ENCODE results near the gene NFIA. TPM values are rescaled to one million over a fixed set of nuclear protein-coding genes. Genes with fewer than 3 reads are reported as not detected.

NFIA gene
- total and polyA plus RNA-seq, 7 experiments from 2014 or later, result 1.0 to 8.6 (median 5.9) TPM

- DNase-seq (no peak), ATAC-seq (no peak)
- H3K36me3 ChIP-seq (ENCODE audit: control insufficient read depth in 2 of 3, insufficient read depth in 3 of 3, low read length in 3 of 3), result no peaks in the 10 kb centered on the region
- H3K4me1 ChIP-seq (ENCODE audit: control insufficient read depth in 2 of 2, insufficient read depth in 2 of 2, low read length in 2 of 2), result no peaks in the 10 kb centered on the region
- peaks cover 0 to 8% (median 0%) of the 10 kb centered on the region in 5 donors for H3K27me3 Mint-ChIP-seq
- H3K9me3 ChIP-seq (ENCODE audit: control insufficient read depth in 2 of 3, low read length in 3 of 3), result no peaks in the 10 kb centered on the region
- no peak overlapping the region for H3K4me3 Mint-ChIP-seq
- intact Hi-C loops (cut with micrococcal nuclease), result no loop called here
- ChIA-PET POLR2A (no interaction called here), CTCF (no interaction called here)
- no peaks in the 10 kb centered on the region for H3K9me3 Mint-ChIP-seq
- peak overlapping the region in 1 of 9 donors; percentile 5 for H3K27ac Mint-ChIP-seq
- H3K4me3 ChIP-seq (ENCODE audit: low read length), result no peak overlapping the region
- H3K27me3 ChIP-seq (ENCODE audit: control insufficient read depth in 2 of 2, insufficient read depth in 2 of 2, low read length in 2 of 2), result no peaks in the 10 kb centered on the region
- H3K36me3 Mint-ChIP-seq, result peaks cover 0 to 18% (median 0%) of the 10 kb centered on the region in 5 donors
- H3K27ac ChIP-seq (ENCODE audit: low read depth, low read length), result no peak overlapping the region
- H3K4me1 Mint-ChIP-seq, result peaks cover 0 to 2% (median 0%) of the 10 kb centered on the region in 7 donors
Observed at GRCh38 chr1:61352845-61353435, 270.6 kb downstream of the NFIA start.

- ChIA-PET POLR2A (no interaction called here), CTCF (no interaction called here)
- Histone ChIP-seq H3K4me3 (ENCODE audit: low read length) (no peak overlapping the region), H3K36me3 (ENCODE audit: control insufficient read depth in 2 of 3, insufficient read depth in 3 of 3, low read length in 3 of 3) (no peaks in the 10 kb centered on the region), H3K4me1 (ENCODE audit: control insufficient read depth in 2 of 2, insufficient read depth in 2 of 2, low read length in 2 of 2) (no peaks in the 10 kb centered on the region), H3K27ac (ENCODE audit: low read depth, low read length) (no peak overlapping the region), H3K27me3 (ENCODE audit: control insufficient read depth in 2 of 2, insufficient read depth in 2 of 2, low read length in 2 of 2) (no peaks in the 10 kb centered on the region), H3K9me3 (ENCODE audit: control insufficient read depth in 2 of 3, low read length in 3 of 3) (no peaks in the 10 kb centered on the region)
- peaks cover 0 to 18% (median 0%) of the 10 kb centered on the region in 5 donors for H3K36me3 Mint-ChIP-seq
- no peaks in the 10 kb centered on the region for H3K9me3 Mint-ChIP-seq
- ATAC-seq (no peak), DNase-seq (no peak)
- no peak overlapping the region for H3K27ac Mint-ChIP-seq
- H3K4me1 Mint-ChIP-seq, result peaks cover 0 to 2% (median 0%) of the 10 kb centered on the region in 7 donors
- H3K27me3 Mint-ChIP-seq, result peaks cover 0 to 6% (median 0%) of the 10 kb centered on the region in 5 donors
- intact Hi-C loops (cut with micrococcal nuclease), result no loop called here
- no peak overlapping the region for H3K4me3 Mint-ChIP-seq
Observed at GRCh38 chr1:61353797-61354406, 271.5 kb downstream of the NFIA start.

DNA sequence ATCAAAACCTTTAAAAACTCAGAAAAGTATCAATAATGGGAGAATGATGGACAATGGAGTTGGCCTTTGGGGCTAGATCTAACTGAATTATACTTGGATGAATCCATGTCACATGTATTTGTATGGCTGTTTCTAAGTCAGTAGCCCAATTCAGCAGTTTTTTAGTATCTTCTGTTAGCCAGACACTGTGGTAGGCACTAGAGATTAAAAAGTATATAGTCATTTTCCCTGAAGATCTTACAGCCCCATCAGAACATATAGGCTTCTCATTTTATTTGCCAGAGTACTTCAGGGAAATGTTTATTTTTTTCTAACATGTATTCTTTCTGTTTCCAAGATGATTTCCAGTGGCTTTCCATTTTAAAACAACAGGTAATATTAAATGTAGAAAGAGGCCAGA is 273.7 kb downstream of the NFIA start:
- DNase-seq (no peak), ATAC-seq (no peak)
- H3K27ac Mint-ChIP-seq, result no peak overlapping the region
- H3K27me3 ChIP-seq (ENCODE audit: control insufficient read depth in 2 of 2, insufficient read depth in 2 of 2, low read length in 2 of 2), result no peaks in the 10 kb centered on the region
- peaks cover 0 to 30% (median 10%) of the 10 kb centered on the region in 5 donors for H3K36me3 Mint-ChIP-seq
- ChIA-PET CTCF (no interaction called here), POLR2A (no interaction called here)
- H3K4me1 ChIP-seq (ENCODE audit: control insufficient read depth in 2 of 2, insufficient read depth in 2 of 2, low read length in 2 of 2), result no peaks in the 10 kb centered on the region
- no peak overlapping the region for H3K27ac ChIP-seq (ENCODE audit: low read depth, low read length)
- no peaks in the 10 kb centered on the region for H3K9me3 Mint-ChIP-seq
- H3K4me3 Mint-ChIP-seq, result no peak overlapping the region
- no peaks in the 10 kb centered on the region for H3K9me3 ChIP-seq (ENCODE audit: control insufficient read depth in 2 of 3, low read length in 3 of 3)
- peaks cover 0 to 3% (median 0%) of the 10 kb centered on the region in 5 donors for H3K27me3 Mint-ChIP-seq
- intact Hi-C loops (cut with micrococcal nuclease), result no loop called here
- no peak overlapping the region for H3K4me3 ChIP-seq (ENCODE audit: low read length)
- H3K4me1 Mint-ChIP-seq, result peaks cover 0 to 2% (median 0%) of the 10 kb centered on the region in 7 donors
- H3K36me3 ChIP-seq (ENCODE audit: control insufficient read depth in 2 of 3, insufficient read depth in 3 of 3, low read length in 3 of 3), result no peaks in the 10 kb centered on the region

GRCh38 chr1:61356995-61357394 is 274.6 kb downstream of the NFIA start:
- peaks cover 0 to 30% (median 11%) of the 10 kb centered on the region in 5 donors for H3K36me3 Mint-ChIP-seq
- no peak overlapping the region for H3K4me3 Mint-ChIP-seq
- intact Hi-C loops (cut with micrococcal nuclease), result no loop called here
- peaks cover 0 to 3% (median 0%) of the 10 kb centered on the region in 5 donors for H3K27me3 Mint-ChIP-seq
- no peak overlapping the region for H3K27ac ChIP-seq (ENCODE audit: low read depth, low read length)
- H3K4me1 ChIP-seq (ENCODE audit: control insufficient read depth in 2 of 2, insufficient read depth in 2 of 2, low read length in 2 of 2), result no peaks in the 10 kb centered on the region
- H3K27ac Mint-ChIP-seq, result no peak overlapping the region
- H3K4me1 Mint-ChIP-seq, result peaks cover 0 to 2% (median 0%) of the 10 kb centered on the region in 7 donors
- no peaks in the 10 kb centered on the region for H3K9me3 ChIP-seq (ENCODE audit: control insufficient read depth in 2 of 3, low read length in 3 of 3)
- DNase-seq (no peak), ATAC-seq (no peak)
- CTCF ChIA-PET, result no interaction called here
- H3K9me3 Mint-ChIP-seq, result no peaks in the 10 kb centered on the region
- H3K4me3 ChIP-seq (ENCODE audit: low read length), result no peak overlapping the region
- no peaks in the 10 kb centered on the region for H3K27me3 ChIP-seq (ENCODE audit: control insufficient read depth in 2 of 2, insufficient read depth in 2 of 2, low read length in 2 of 2)
- H3K36me3 ChIP-seq (ENCODE audit: control insufficient read depth in 2 of 3, insufficient read depth in 3 of 3, low read length in 3 of 3), result no peaks in the 10 kb centered on the region
- POLR2A ChIA-PET, result no interaction called here

DNA sequence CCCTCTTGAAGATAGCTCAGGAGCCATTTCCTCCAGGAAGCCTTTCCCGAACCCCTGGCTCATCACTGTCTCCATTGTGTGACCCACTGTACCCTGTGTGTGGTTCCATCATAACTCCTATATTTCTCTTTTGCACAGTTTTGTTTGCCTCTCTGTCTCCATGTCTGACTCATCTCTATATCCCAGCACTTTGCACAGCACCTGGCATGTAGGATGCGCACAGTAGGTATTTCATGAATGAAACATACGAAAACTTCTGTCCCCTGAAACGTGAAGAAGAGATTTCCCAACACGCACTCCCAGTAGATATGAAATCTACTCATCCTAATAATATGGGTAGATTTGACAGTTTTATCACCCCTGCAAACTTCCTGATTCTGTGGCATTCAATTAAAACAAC is 275.2 kb downstream of the NFIA start:
- Mint-ChIP-seq H3K9me3 (no peaks in the 10 kb centered on the region), H3K4me3 (no peak overlapping the region), H3K36me3 (peaks cover 0 to 30% (median 11%) of the 10 kb centered on the region in 5 donors), H3K27ac (no peak overlapping the region), H3K4me1 (peaks cover 0 to 2% (median 0%) of the 10 kb centered on the region in 7 donors), H3K27me3 (peaks cover 0 to 3% (median 0%) of the 10 kb centered on the region in 5 donors)
- H3K27ac ChIP-seq (ENCODE audit: low read depth, low read length), result no peak overlapping the region
- H3K4me3 ChIP-seq (ENCODE audit: low read length), result no peak overlapping the region
- H3K9me3 ChIP-seq (ENCODE audit: control insufficient read depth in 2 of 3, low read length in 3 of 3), result no peaks in the 10 kb centered on the region
- CTCF ChIA-PET, result no interaction called here
- no peaks in the 10 kb centered on the region for H3K27me3 ChIP-seq (ENCODE audit: control insufficient read depth in 2 of 2, insufficient read depth in 2 of 2, low read length in 2 of 2)
- POLR2A ChIA-PET, result no interaction called here
- DNase-seq (no peak), ATAC-seq (no peak)
- no peaks in the 10 kb centered on the region for H3K4me1 ChIP-seq (ENCODE audit: control insufficient read depth in 2 of 2, insufficient read depth in 2 of 2, low read length in 2 of 2)
- no peaks in the 10 kb centered on the region for H3K36me3 ChIP-seq (ENCODE audit: control insufficient read depth in 2 of 3, insufficient read depth in 3 of 3, low read length in 3 of 3)
- intact Hi-C loops (cut with micrococcal nuclease), result no loop called here

- no peak for DNase-seq
- Mint-ChIP-seq H3K36me3 (peaks cover 0 to 26% (median 11%) of the 10 kb centered on the region in 5 donors), H3K4me3 (no peak overlapping the region), H3K9me3 (no peaks in the 10 kb centered on the region), H3K27ac (no peak overlapping the region), H3K27me3 (peaks cover 0 to 3% (median 0%) of the 10 kb centered on the region in 5 donors), H3K4me1 (no peaks in the 10 kb centered on the region)
- CTCF ChIA-PET, result no interaction called here
- Histone ChIP-seq H3K4me3 (ENCODE audit: low read length) (no peak overlapping the region), H3K9me3 (ENCODE audit: control insufficient read depth in 2 of 3, low read length in 3 of 3) (no peaks in the 10 kb centered on the region), H3K4me1 (ENCODE audit: control insufficient read depth in 2 of 2, insufficient read depth in 2 of 2, low read length in 2 of 2) (no peaks in the 10 kb centered on the region), H3K27me3 (ENCODE audit: control insufficient read depth in 2 of 2, insufficient read depth in 2 of 2, low read length in 2 of 2) (no peaks in the 10 kb centered on the region), H3K27ac (ENCODE audit: low read depth, low read length) (no peak overlapping the region), H3K36me3 (ENCODE audit: control insufficient read depth in 2 of 3, insufficient read depth in 3 of 3, low read length in 3 of 3) (no peaks in the 10 kb centered on the region)
- POLR2A ChIA-PET, result no interaction called here
- intact Hi-C loops (cut with micrococcal nuclease), result no loop called here
- ATAC-seq, result no peak
Observed at GRCh38 chr1:61358770-61359455, 276.6 kb downstream of the NFIA start.

All from naive thymus-derived CD4-positive, alpha-beta T cell (primary cell).